GM23248 (cell line): ENCODE data around the gene KIF20A. TPM values are rescaled to one million over a fixed set of nuclear protein-coding genes. Genes with fewer than 3 reads are reported as not detected.

Experiments
- DNase-seq: peaks from one replicate; pipeline ENCODE4 v3.0.0-alpha.2; 2015
- H2AFZ ChIP-seq: fragments of 200-600 bp; sonication (generic); 2 replicates; pipeline ENCODE4 v1.6.1; 2016; ENCODE audit warnings: antibody characterized with exemption
- H3F3A ChIP-seq: fragments of 200-600 bp; sonication (generic); 2 replicates; pipeline ENCODE4 v1.6.1; 2016; ENCODE audit warnings: mild to moderate bottlenecking, antibody characterized with exemption, mixed run types; ENCODE audit not compliant: insufficient read depth
- H3K27ac ChIP-seq: fragments of 200-600 bp; sonication (generic); 2 replicates; pipeline ENCODE4 v1.5.1; 2016; ENCODE audit warnings: mild to moderate bottlenecking
- H3K27me3 ChIP-seq: fragments of 200-600 bp; sonication (generic); replicated peaks from 2 replicates; pipeline ENCODE4 v1.6.1; 2016; ENCODE audit warnings: mild to moderate bottlenecking; ENCODE audit not compliant: insufficient read depth
- H3K36me3 ChIP-seq: fragments of 200-600 bp; sonication (generic); 2 replicates; pipeline ENCODE4 v1.6.1; 2016; ENCODE audit warnings: low read depth, mild to moderate bottlenecking
- H3K4me1 ChIP-seq: fragments of 200-600 bp; sonication (generic); 2 replicates; pipeline ENCODE4 v1.6.1; 2016; ENCODE audit warnings: mild to moderate bottlenecking; ENCODE audit not compliant: insufficient read depth
- H3K4me2 ChIP-seq: fragments of 200-600 bp; sonication (generic); one replicate; pipeline ENCODE4 v1.6.1; 2016; ENCODE audit warnings: mild to moderate bottlenecking; ENCODE audit not compliant: unreplicated experiment
- H3K4me3 ChIP-seq: fragments of 200-600 bp; sonication (generic); 2 replicates; pipeline ENCODE4 v1.5.1; 2016; ENCODE audit warnings: mild to moderate bottlenecking
- H3K79me2 ChIP-seq: fragments of 200-600 bp; sonication (generic); 2 replicates; pipeline ENCODE4 v1.6.1; 2016; ENCODE audit warnings: mild to moderate bottlenecking; ENCODE audit not compliant: insufficient read depth
- H3K9ac ChIP-seq: fragments of 200-600 bp; sonication (generic); 2 replicates; pipeline ENCODE4 v1.6.1; 2016; ENCODE audit warnings: mild to moderate bottlenecking
- H3K9me2 ChIP-seq: fragments of 200-600 bp; sonication (generic); 2 replicates; pipeline ENCODE4 v1.6.1; 2016; ENCODE audit warnings: mixed run types, mild to moderate bottlenecking, moderate library complexity; ENCODE audit not compliant: insufficient read depth
- H3K9me3 ChIP-seq: fragments of 200-600 bp; sonication (generic); one replicate; pipeline ENCODE4 v1.6.1; 2017; ENCODE audit warnings: low read depth
- H4K20me1 ChIP-seq: fragments of 200-600 bp; sonication (generic); 2 replicates; pipeline ENCODE4 v1.6.0; 2016; ENCODE audit not compliant: insufficient read depth
- EZH2 ChIP-seq: fragments of 200-600 bp; sonication (generic); IDR thresholded peaks from 2 replicates; pipeline ENCODE4 v1.6.1; 2018; ENCODE audit warnings: antibody characterized with exemption, mild to moderate bottlenecking; ENCODE audit not compliant: insufficient read depth, poor library complexity, severe bottlenecking
- EZH2phosphoT487 ChIP-seq: fragments of 200-600 bp; sonication (generic); IDR thresholded peaks from 2 replicates; pipeline ENCODE4 v1.6.1; 2018; ENCODE audit warnings: antibody characterized with exemption, moderate library complexity, mild to moderate bottlenecking, low read depth; ENCODE audit not compliant: insufficient read depth
- WGBS, 2 experiments: methylation state at CpG; one replicate each; pipeline ENCODE4 v1.1.6; 2015 to 2017; ENCODE audit warnings: low lambda C conversion rate in 2 of 2, low coverage in 1 of 2; ENCODE audit errors: missing lambda C conversion rate in 2 of 2; 5-methylcytosine and 5-hydroxymethylcytosine counted together
- in situ Hi-C: fragments of 300-500 bp; cut with MboI; formaldehyde crosslinking; loops from 2 replicates; pipeline ENCODE4 v1.15.0; 2020
- polyA plus RNA-seq: library from polyadenylated mRNA; unstranded; fragments of >200 nt; fragmentation: Nextera tagmentation; extraction: Ambion mirVana; gene quantifications from 2 replicates; pipeline ENCODE4 v1.2.1, GENCODE V29; 2016
- total RNA-seq: library from RNA; depleted of rRNA; stranded (reverse); fragments of >200 nt; shearing (Covaris generic); gene quantifications from 2 replicates; pipeline ENCODE4 v1.2.3, GENCODE V29; 2014

KIF20A gene
- total and polyA plus RNA-seq, 2 experiments from 2014 or later, result 26.0 to 28.2 TPM

- H3F3A ChIP-seq, result no peaks in the 10 kb centered on the region
- no peaks in the 10 kb centered on the region for H4K20me1 ChIP-seq
- H3K4me1 ChIP-seq, result peaks cover 9% of the 10 kb centered on the region; the same call in 1 of the 2 replicates
- no peaks in the 10 kb centered on the region for H3K9me2 ChIP-seq
- no peaks in the 10 kb centered on the region for H3K9me3 ChIP-seq
- H3K27me3 ChIP-seq, result no peaks in the 10 kb centered on the region
- peak overlapping the region; percentile 97 for H3K9ac ChIP-seq
- 0 to 5% methylated on average over 8 of the region's 8 CpGs for WGBS, 2 experiments
- TF ChIP-seq EZH2phosphoT487, result no peak
- no peak for TF ChIP-seq EZH2
- peak; percentile 66 for DNase-seq
- in situ Hi-C loops, result no loop called here
- peaks cover 52% of the 10 kb centered on the region for H3K79me2 ChIP-seq
- H3K27ac ChIP-seq, result peak overlapping the region; percentile 82
- H2AFZ ChIP-seq, result peak overlapping the region; percentile 93
- peak overlapping the region; percentile 97 for H3K4me2 ChIP-seq
- peak overlapping the region; percentile 84 for H3K4me3 ChIP-seq
- no peaks in the 10 kb centered on the region for H3K36me3 ChIP-seq
These were observed 33.9 kb downstream of the KIF20A start for GRCh38 chr5:138212828-138213160.

- no peaks in the 10 kb centered on the region for H3K36me3 ChIP-seq
- no peak for TF ChIP-seq EZH2
- no peak for TF ChIP-seq EZH2phosphoT487
- H2AFZ ChIP-seq, result peak within 1 kb of the TSS; percentile 93
- H3K9me3 ChIP-seq, result no peaks in the 10 kb centered on the region
- in situ Hi-C loops, result no loop called here
- peak; percentile 99 for DNase-seq
- peak within 1 kb of the TSS; percentile 84 for H3K4me3 ChIP-seq
- H3K9me2 ChIP-seq, result no peaks in the 10 kb centered on the region
- H3K27ac ChIP-seq, result peak within 1 kb of the TSS; percentile 82
- no peaks in the 10 kb centered on the region for H3K27me3 ChIP-seq
- WGBS, 2 experiments, result 3% methylated on average over 32 of the region's 32 CpGs
- peak within 1 kb of the TSS; percentile 97 for H3K4me2 ChIP-seq
- peaks cover 46% of the 10 kb centered on the region for H3K79me2 ChIP-seq
- no peaks in the 10 kb centered on the region for H3F3A ChIP-seq
- peaks cover 9% of the 10 kb centered on the region; the same call in 1 of the 2 replicates for H3K4me1 ChIP-seq
- H3K9ac ChIP-seq, result peak within 1 kb of the TSS; percentile 97
- no peaks in the 10 kb centered on the region for H4K20me1 ChIP-seq
These were observed 34.5 kb downstream of the KIF20A start, which contains the start of gene CDC23 for GRCh38 chr5:138213161-138214029. TSS of gene CDC23 (minus strand) at chr5:138213323. CDS start at chr5:138213312, 11 bp downstream.

- Histone ChIP-seq H3F3A (no peaks in the 10 kb centered on the region), H3K27ac (no peak overlapping the region), H2AFZ (no peak overlapping the region), H3K4me2 (no peak overlapping the region), H4K20me1 (no peaks in the 10 kb centered on the region), H3K79me2 (peaks cover 12% of the 10 kb centered on the region), H3K27me3 (no peaks in the 10 kb centered on the region), H3K36me3 (no peaks in the 10 kb centered on the region), H3K9me2 (no peaks in the 10 kb centered on the region), H3K4me1 (peaks cover 5% of the 10 kb centered on the region; the same call in 1 of the 2 replicates), H3K9ac (no peak overlapping the region), H3K4me3 (no peak overlapping the region), H3K9me3 (no peaks in the 10 kb centered on the region)
- no peak for DNase-seq
- WGBS, 2 experiments, result 73 to 81% methylated on average over 2 of the region's 2 CpGs
- TF ChIP-seq EZH2, result no peak
- in situ Hi-C loops, result no loop called here
These were observed 37.9 kb downstream of the KIF20A start for GRCh38 chr5:138216799-138217198.

- Histone ChIP-seq H3K27ac (no peak overlapping the region), H3K4me2 (no peak overlapping the region), H3K4me3 (no peak overlapping the region), H2AFZ (no peak overlapping the region), H3K9me2 (no peaks in the 10 kb centered on the region), H3F3A (no peaks in the 10 kb centered on the region), H3K36me3 (no peaks in the 10 kb centered on the region), H3K27me3 (no peaks in the 10 kb centered on the region), H3K9ac (no peak overlapping the region), H3K4me1 (no peaks in the 10 kb centered on the region), H3K79me2 (no peaks in the 10 kb centered on the region), H4K20me1 (no peaks in the 10 kb centered on the region), H3K9me3 (no peaks in the 10 kb centered on the region)
- TF ChIP-seq EZH2phosphoT487 (no peak), EZH2 (no peak)
- in situ Hi-C loops, result no loop called here
- WGBS, 2 experiments, result 75 to 79% methylated on average over 1 of the region's 1 CpG
- DNase-seq, result no peak
These were observed 44.6 kb downstream of the KIF20A start for GRCh38 chr5:138223532-138223931.
